ENCODE measurements around the gene C22orf39. TPM values are rescaled to one million over a fixed set of nuclear protein-coding genes. Genes with fewer than 3 reads are reported as not detected.

Gene C22orf39
- polyA plus RNA-seq, 1 of the 3 experiments (the other 2 are of a cell fraction), result 17.7 TPM

GRCh38 chr22:19396561-19396933, 51.0 kb downstream of the C22orf39 start:
- WGBS (ENCODE audit: low lambda C conversion rate), result 96% methylated on average over 3 of the region's 6 CpGs
- Histone ChIP-seq H3K9ac (no peak overlapping the region), H4K20me1 (ENCODE audit: insufficient read depth) (no peaks in the 10 kb centered on the region), H3K36me3 (replicated peaks in 1 of 2; ENCODE audit: control insufficient read depth in 1 of 2, insufficient read depth in 2 of 2, low read length in 1 of 2) (peaks cover 36 to 64% of the 10 kb centered on the region in 2 experiments), H3K4me2 (no peak overlapping the region), H3K27ac (ENCODE audit: low read depth in 2 of 2, low read length in 1 of 2) (no peak overlapping the region), H3F3A (replicated peaks; ENCODE audit: insufficient read depth) (no peaks in the 10 kb centered on the region), H3K9me2 (no peaks in the 10 kb centered on the region), H3K79me2 (ENCODE audit: insufficient read depth) (no peaks in the 10 kb centered on the region), H3K4me1 (ENCODE audit: control insufficient read depth in 1 of 2, insufficient read depth in 2 of 2, low read depth in 1 of 2, low read length in 1 of 2) (no peaks in the 10 kb centered on the region), H3K27me3 (ENCODE audit: insufficient read depth) (no peaks in the 10 kb centered on the region), H3K9me3 (no peaks in the 10 kb centered on the region), H2AFZ (ENCODE audit: low read depth) (no peak overlapping the region), H3K4me3 (ENCODE audit: low read depth in 2 of 2, low read length in 1 of 2) (no peak overlapping the region)
- ChIA-PET CTCF (interaction anchor here (1.0 to 1.4 kb wide), 2 partner anchors 81 to 233 kb away, joined by 3 to 4 read pairs; no protein-coding TSS in a partner anchor), POLR2A (no interaction called here)
- no peak for TF ChIP-seq ELF1 (IDR thresholded peaks at IDR 0.05)
- TF ChIP-seq USF1 (IDR thresholded peaks at IDR 0.05; ENCODE audit: borderline replicate concordance, low read depth), result no peak
- TF ChIP-seq MEF2A (IDR thresholded peaks at IDR 0.05; ENCODE audit: borderline replicate concordance, low read depth), result no peak
- TF ChIP-seq, protein P1, sequence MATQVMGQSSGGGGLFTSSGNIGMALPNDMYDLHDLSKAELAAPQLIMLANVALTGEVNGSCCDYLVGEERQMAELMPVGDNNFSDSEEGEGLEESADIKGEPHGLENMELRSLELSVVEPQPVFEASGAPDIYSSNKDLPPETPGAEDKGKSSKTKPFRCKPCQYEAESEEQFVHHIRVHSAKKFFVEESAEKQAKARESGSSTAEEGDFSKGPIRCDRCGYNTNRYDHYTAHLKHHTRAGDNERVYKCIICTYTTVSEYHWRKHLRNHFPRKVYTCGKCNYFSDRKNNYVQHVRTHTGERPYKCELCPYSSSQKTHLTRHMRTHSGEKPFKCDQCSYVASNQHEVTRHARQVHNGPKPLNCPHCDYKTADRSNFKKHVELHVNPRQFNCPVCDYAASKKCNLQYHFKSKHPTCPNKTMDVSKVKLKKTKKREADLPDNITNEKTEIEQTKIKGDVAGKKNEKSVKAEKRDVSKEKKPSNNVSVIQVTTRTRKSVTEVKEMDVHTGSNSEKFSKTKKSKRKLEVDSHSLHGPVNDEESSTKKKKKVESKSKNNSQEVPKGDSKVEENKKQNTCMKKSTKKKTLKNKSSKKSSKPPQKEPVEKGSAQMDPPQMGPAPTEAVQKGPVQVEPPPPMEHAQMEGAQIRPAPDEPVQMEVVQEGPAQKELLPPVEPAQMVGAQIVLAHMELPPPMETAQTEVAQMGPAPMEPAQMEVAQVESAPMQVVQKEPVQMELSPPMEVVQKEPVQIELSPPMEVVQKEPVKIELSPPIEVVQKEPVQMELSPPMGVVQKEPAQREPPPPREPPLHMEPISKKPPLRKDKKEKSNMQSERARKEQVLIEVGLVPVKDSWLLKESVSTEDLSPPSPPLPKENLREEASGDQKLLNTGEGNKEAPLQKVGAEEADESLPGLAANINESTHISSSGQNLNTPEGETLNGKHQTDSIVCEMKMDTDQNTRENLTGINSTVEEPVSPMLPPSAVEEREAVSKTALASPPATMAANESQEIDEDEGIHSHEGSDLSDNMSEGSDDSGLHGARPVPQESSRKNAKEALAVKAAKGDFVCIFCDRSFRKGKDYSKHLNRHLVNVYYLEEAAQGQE (IDR thresholded peaks at IDR 0.05; ENCODE audit: low read depth, low read length), result no peak
- TF ChIP-seq YY1 (IDR thresholded peaks at IDR 0.05; ENCODE audit: low read depth), result no peak
- TF ChIP-seq RXRA (IDR thresholded peaks at IDR 0.05; ENCODE audit: borderline replicate concordance, low read depth), result no peak
- TF ChIP-seq, protein P2, sequence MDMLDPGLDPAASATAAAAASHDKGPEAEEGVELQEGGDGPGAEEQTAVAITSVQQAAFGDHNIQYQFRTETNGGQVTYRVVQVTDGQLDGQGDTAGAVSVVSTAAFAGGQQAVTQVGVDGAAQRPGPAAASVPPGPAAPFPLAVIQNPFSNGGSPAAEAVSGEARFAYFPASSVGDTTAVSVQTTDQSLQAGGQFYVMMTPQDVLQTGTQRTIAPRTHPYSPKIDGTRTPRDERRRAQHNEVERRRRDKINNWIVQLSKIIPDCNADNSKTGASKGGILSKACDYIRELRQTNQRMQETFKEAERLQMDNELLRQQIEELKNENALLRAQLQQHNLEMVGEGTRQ (IDR thresholded peaks at IDR 0.05; ENCODE audit: borderline replicate concordance, low read depth, low read length), result no peak
- no peak for DNase-seq

DNA sequence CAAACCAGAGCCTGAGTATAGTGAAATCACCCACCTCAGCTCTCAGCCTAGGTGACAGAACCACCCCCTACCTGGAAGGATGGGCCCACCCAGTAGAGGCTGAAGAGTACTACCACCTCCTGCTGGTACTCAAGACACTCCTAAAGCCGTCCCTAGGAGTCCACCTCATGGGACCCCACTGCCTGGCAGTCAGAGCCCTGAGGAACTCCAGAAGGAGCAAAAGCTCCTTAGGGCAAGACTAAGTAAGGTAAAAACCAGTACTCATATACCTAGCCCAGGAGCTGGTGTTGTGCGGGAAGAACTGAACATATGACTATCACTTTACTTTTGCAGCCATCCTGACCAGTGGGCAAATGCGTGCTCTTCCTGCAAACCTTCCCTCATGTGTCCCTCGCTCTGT, 52.2 kb downstream of the C22orf39 start:
- Histone ChIP-seq H3K4me1 (ENCODE audit: control insufficient read depth in 1 of 2, insufficient read depth in 2 of 2, low read depth in 1 of 2, low read length in 1 of 2) (no peaks in the 10 kb centered on the region), H3K9ac (no peak overlapping the region), H3K27ac (ENCODE audit: low read depth in 2 of 2, low read length in 1 of 2) (no peak overlapping the region), H3F3A (replicated peaks; ENCODE audit: insufficient read depth) (no peaks in the 10 kb centered on the region), H3K9me3 (no peaks in the 10 kb centered on the region), H3K79me2 (ENCODE audit: insufficient read depth) (no peaks in the 10 kb centered on the region), H2AFZ (ENCODE audit: low read depth) (no peak overlapping the region), H3K9me2 (no peaks in the 10 kb centered on the region), H3K36me3 (replicated peaks in 1 of 2; ENCODE audit: control insufficient read depth in 1 of 2, insufficient read depth in 2 of 2, low read length in 1 of 2) (peaks cover 43 to 72% of the 10 kb centered on the region in 2 experiments), H3K4me3 (ENCODE audit: low read depth in 2 of 2, low read length in 1 of 2) (no peak overlapping the region), H3K4me2 (no peak overlapping the region), H4K20me1 (ENCODE audit: insufficient read depth) (no peaks in the 10 kb centered on the region), H3K27me3 (ENCODE audit: insufficient read depth) (no peaks in the 10 kb centered on the region)
- 97% methylated on average over 3 of the region's 4 CpGs for WGBS (ENCODE audit: low lambda C conversion rate)
- no peak for DNase-seq
- ChIA-PET POLR2A (no interaction called here), CTCF (interaction anchor here (1.4 to 2.8 kb wide), 3 partner anchors 12 to 96 kb away, joined by 3 to 9 read pairs (median 7); no protein-coding TSS in a partner anchor)
- no peak for TF ChIP-seq ZBTB33 (IDR thresholded peaks at IDR 0.05; ENCODE audit: borderline replicate concordance, low read depth)
- no peak for TF ChIP-seq SMC3 (IDR thresholded peaks at IDR 0.05; ENCODE audit: low read depth, low read length)

All from SK-N-SH (cell line).